Measurements from ENCODE around the gene ASCC1. TPM values are rescaled to one million over a fixed set of nuclear protein-coding genes. Genes with fewer than 3 reads are reported as not detected.
"Not testable (repeated sequence)": the region's sequence is repeated elsewhere in the genome, so short reads cannot be mapped to it uniquely, and the experiment has no call there.

ASCC1 gene
- total and polyA plus RNA-seq, 8 donors: 5.4 to 26.0 (median 16.0) TPM

- FAIRE-seq (no peak), DNase-seq (no peak), ATAC-seq (no peak)
- no peak overlapping the region for H3K27ac ChIP-seq
- H3K27me3 ChIP-seq: no peaks in the 10 kb centered on the region
- no peaks in the 10 kb centered on the region for H3K9me3 ChIP-seq
- no peak for TF ChIP-seq CTCF (IDR thresholded peaks at IDR 0.05)
- no peaks in the 10 kb centered on the region for H3K4me1 ChIP-seq
- intact Hi-C loops (cut with DNase I): no loop called here
- H3K36me3 ChIP-seq: no peaks in the 10 kb centered on the region
- 90 to 93% methylated on average over 9 of the region's 9 CpGs for WGBS, 2 donors
- H3K4me3 ChIP-seq: no peak overlapping the region
Measured at GRCh38 chr10:72158176-72158575, 57.9 kb downstream of the ASCC1 start.

GRCh38 chr10:72156223-72156622 is 59.9 kb downstream of the ASCC1 start:
- WGBS, 2 donors: 94 to 98% methylated on average over 10 of the region's 10 CpGs
- H3K27ac ChIP-seq: no peak overlapping the region
- no peaks in the 10 kb centered on the region for H3K4me1 ChIP-seq
- FAIRE-seq: no peak
- intact Hi-C loops (cut with DNase I): no loop called here
- H3K4me3 ChIP-seq: no peak overlapping the region
- no peaks in the 10 kb centered on the region for H3K27me3 ChIP-seq
- no peaks in the 10 kb centered on the region for H3K9me3 ChIP-seq
- no peaks in the 10 kb centered on the region for H3K36me3 ChIP-seq
- no peak for TF ChIP-seq CTCF (IDR thresholded peaks at IDR 0.05)
- DNase-seq: no peak
- no peak for ATAC-seq

DNA sequence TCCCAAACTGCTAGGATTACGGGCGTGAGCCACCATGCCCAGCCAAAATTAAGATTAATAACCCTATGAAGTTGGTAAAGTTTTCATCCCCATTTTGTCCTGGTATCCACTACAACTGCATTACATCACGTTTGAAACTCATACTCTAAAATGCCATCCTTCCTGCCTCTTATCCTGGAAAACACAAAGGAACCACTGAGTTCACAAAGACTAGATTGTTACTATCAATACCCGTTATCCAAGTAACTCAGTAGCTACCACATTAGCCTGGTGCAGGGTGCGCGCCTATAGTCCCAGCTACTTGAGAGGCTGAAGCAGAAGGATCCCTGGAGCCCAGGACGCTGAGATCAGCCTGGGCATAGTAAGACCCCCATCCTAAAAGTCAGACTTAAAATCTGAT is 63.8 kb downstream of the ASCC1 start:
- intact Hi-C loops (cut with DNase I): no loop called here
- no peak for TF ChIP-seq CTCF (IDR thresholded peaks at IDR 0.05)
- no peak overlapping the region for H3K4me3 ChIP-seq
- H3K9me3 ChIP-seq: no peaks in the 10 kb centered on the region
- no peaks in the 10 kb centered on the region for H3K27me3 ChIP-seq
- DNase-seq (no peak), FAIRE-seq (no peak), ATAC-seq (no peak)
- 93 to 96% methylated on average over 7 of the region's 7 CpGs for WGBS, 2 donors
- H3K4me1 ChIP-seq: no peaks in the 10 kb centered on the region
- H3K27ac ChIP-seq: no peak overlapping the region
- no peaks in the 10 kb centered on the region for H3K36me3 ChIP-seq

DNA sequence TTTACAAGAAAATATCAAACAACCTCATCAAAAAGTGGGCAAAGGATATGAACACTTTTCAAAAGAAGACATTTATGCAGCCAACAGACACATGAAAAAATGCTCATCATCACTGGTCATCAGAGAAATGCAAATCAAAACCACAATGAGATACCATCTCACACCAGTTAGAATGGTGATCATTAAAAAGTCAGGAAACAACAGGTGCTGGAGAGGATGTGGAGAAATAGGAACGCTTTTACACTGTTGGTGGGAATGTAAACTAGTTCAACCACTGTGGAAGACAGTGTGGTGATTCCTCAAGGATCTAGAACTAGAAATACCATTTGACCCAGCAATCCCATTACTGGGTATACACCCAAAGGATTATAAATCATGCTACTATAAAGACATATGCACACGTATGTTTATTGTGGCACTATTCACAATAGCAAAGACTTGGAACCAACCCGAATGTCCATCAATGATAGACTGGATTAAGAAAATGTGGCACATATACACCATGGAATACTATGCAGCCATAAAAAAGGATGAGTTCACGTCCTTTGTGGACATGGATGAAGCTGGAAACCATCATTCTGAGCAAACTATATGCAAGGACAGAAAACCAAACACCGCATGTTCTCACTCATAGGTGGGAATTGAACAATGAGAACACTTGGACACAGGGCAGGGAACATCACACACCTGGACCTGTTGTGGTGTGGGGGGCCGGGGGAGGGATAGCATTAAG is 65.2 kb downstream of the ASCC1 start:
- ATAC-seq: not testable (repeated sequence)

DNA sequence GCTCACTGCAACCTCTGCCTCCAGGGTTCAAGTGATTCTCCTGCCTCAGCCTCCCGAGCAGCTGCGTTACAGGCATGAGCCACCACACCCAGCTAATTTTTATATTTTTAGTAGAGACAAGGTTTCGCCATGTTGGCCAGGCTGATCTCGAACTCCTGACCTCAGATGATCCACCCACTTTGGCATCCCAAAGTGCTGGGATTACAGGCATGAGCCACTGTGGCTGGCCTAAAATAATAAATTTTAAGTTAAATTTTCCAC is 68.8 kb downstream of the ASCC1 start:
- intact Hi-C loops (cut with DNase I); H3K4me1 ChIP-seq; H3K27me3 ChIP-seq; H3K9me3 ChIP-seq; H3K27ac ChIP-seq; DNase-seq; H3K4me3 ChIP-seq; FAIRE-seq; ATAC-seq; H3K36me3 ChIP-seq: not testable (repeated sequence)
- 91 to 94% methylated on average over 4 of the region's 4 CpGs for WGBS, 2 donors

More for the DNA sequence above, 65.2 kb downstream of the ASCC1 start:
- H3K4me3 ChIP-seq; H3K27me3 ChIP-seq; H3K36me3 ChIP-seq; H3K27ac ChIP-seq; intact Hi-C loops (cut with DNase I); H3K4me1 ChIP-seq; DNase-seq; H3K9me3 ChIP-seq; FAIRE-seq: not testable (repeated sequence)
- 93 to 96% methylated on average over 4 to 5 of the region's 6 CpGs for WGBS, 2 donors

GRCh38 chr10:72146559-72147323 is 69.3 kb downstream of the ASCC1 start:
- FAIRE-seq: no peak
- no peaks in the 10 kb centered on the region for H3K36me3 ChIP-seq

More at GRCh38 chr10:72146559-72147323, 69.3 kb downstream of the ASCC1 start:
- ATAC-seq (no peak), DNase-seq (no peak)
- intact Hi-C loops (cut with DNase I): no loop called here
- Histone ChIP-seq H3K9me3 (no peaks in the 10 kb centered on the region), H3K4me1 (no peaks in the 10 kb centered on the region), H3K4me3 (no peak overlapping the region), H3K27me3 (no peaks in the 10 kb centered on the region), H3K27ac (no peak overlapping the region)
- 87 to 88% methylated on average over 4 of the region's 4 CpGs for WGBS, 2 donors
- TF ChIP-seq CTCF (IDR thresholded peaks at IDR 0.05): no peak

Data from pancreas (tissue), 10 donors.